BLaER1 treated with 17β-estradiol and CSF1 and Interleukin-3, amounts not matched to agents 10 nM and 100 nM (cell line): Measurements from ENCODE around the gene MRPL4.

Source experiments
- H3K27ac ChIP-seq, 11 experiments: shearing (Covaris generic); formaldehyde crosslinking; 2 replicates each; pipeline ENCODE4 v1.8.1; 2022
- H3K27me3 ChIP-seq, 11 experiments: shearing (Covaris generic); formaldehyde crosslinking; 2 replicates each; pipeline ENCODE4 v1.8.1; 2022
- H3K36me3 ChIP-seq, 11 experiments: shearing (Covaris generic); formaldehyde crosslinking; 2 replicates each; pipeline ENCODE4 v1.8.1; 2022
- H3K4me1 ChIP-seq, 10 experiments: shearing (Covaris generic); formaldehyde crosslinking; 2 replicates each; pipeline ENCODE4 v1.8.1; 2022
- H3K4me2 ChIP-seq, 11 experiments: shearing (Covaris generic); formaldehyde crosslinking; 2 replicates each; pipeline ENCODE4 v1.8.1; 2022
- H3K4me3 ChIP-seq, 10 experiments: shearing (Covaris generic); formaldehyde crosslinking; 2 replicates each; pipeline ENCODE4 v1.8.1; 2022
- H3K9ac ChIP-seq, 11 experiments: shearing (Covaris generic); formaldehyde crosslinking; 2 replicates each; pipeline ENCODE4 v1.8.1; 2022
- H3K9me3 ChIP-seq, 11 experiments: shearing (Covaris generic); formaldehyde crosslinking; replicated peaks in 1 of 11; 2 replicates each; pipeline ENCODE4 v1.8.1; 2022
- H4K20me1 ChIP-seq, 11 experiments: shearing (Covaris generic); formaldehyde crosslinking; 2 replicates each; pipeline ENCODE4 v1.8.1; 2022
- Cebpa-rat ChIP-seq, 11 experiments: shearing (Covaris generic); IDR thresholded peaks; 2 replicates each; pipeline ENCODE4 v1.8.1; 2022

The MRPL4 gene

DNA sequence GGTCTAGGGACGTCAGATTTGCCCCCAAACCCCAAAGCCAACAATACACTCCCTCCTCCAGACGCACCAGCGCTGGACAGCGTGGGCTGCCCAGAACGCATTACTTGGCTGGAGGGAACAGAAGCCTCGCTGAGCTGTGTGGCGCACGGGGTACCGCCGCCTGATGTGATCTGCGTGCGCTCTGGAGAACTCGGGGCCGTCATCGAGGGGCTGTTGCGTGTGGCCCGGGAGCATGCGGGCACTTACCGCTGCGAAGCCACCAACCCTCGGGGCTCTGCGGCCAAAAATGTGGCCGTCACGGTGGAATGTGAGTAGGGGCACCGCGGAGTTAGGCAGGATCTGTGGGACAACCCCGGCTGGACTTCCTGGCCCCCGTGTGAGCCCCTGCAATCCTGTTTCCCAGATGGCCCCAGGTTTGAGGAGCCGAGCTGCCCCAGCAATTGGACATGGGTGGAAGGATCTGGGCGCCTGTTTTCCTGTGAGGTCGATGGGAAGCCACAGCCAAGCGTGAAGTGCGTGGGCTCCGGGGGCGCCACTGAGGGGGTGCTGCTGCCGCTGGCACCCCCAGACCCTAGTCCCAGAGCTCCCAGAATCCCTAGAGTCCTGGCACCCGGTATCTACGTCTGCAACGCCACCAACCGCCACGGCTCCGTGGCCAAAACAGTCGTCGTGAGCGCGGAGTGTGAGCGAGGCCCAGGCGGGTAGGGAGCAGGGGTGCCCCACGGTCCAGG lies 41.8 kb downstream of the MRPL4 start:
- Histone ChIP-seq H4K20me1 (peaks cover 0 to 63% (median 36%) of the 10 kb centered on the region in 11 experiments; a peak in 20 of 22 replicates), H3K9ac (no peak overlapping the region), H3K9me3 (peaks cover 0 to 20% (median 0%) of the 10 kb centered on the region in 11 experiments; a peak in 7 of 22 replicates), H3K4me2 (peak overlapping the region in 4 of 11 experiments; percentile 11 to 86 (median 44); a peak in 8 of 22 replicates), H3K36me3 (no peaks in the 10 kb centered on the region), H3K4me3 (no peak overlapping the region), H3K27me3 (peaks cover 87 to 100% (median 95%) of the 10 kb centered on the region in 11 experiments), H3K27ac (no peak overlapping the region), H3K4me1 (peaks cover 56 to 76% (median 65%) of the 10 kb centered on the region in 10 experiments)
- TF ChIP-seq Cebpa-rat (IDR thresholded peaks at IDR 0.05), result no peak

DNA sequence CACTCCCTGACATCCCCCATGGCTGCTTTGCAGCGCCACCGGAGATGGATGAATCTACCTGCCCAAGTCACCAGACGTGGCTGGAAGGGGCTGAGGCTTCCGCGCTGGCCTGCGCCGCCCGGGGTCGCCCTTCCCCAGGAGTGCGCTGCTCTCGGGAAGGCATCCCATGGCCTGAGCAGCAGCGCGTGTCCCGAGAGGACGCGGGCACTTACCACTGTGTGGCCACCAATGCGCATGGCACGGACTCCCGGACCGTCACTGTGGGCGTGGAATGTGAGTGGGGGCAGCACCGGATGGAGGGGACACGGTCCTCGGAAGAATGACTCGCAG lies 42.3 kb downstream of the MRPL4 start:
- Histone ChIP-seq H4K20me1 (peaks cover 0 to 63% (median 36%) of the 10 kb centered on the region in 11 experiments; a peak in 20 of 22 replicates), H3K9ac (no peak overlapping the region), H3K4me2 (peak overlapping the region in 6 of 11 experiments; percentile 11 to 86 (median 34); a peak in 9 of 22 replicates), H3K4me3 (no peak overlapping the region), H3K36me3 (no peaks in the 10 kb centered on the region), H3K4me1 (peaks cover 53 to 72% (median 60%) of the 10 kb centered on the region in 10 experiments), H3K9me3 (peaks cover 0 to 15% (median 0%) of the 10 kb centered on the region in 11 experiments; a peak in 7 of 22 replicates), H3K27me3 (peaks cover 82 to 100% (median 92%) of the 10 kb centered on the region in 11 experiments), H3K27ac (no peak overlapping the region)
- no peak for TF ChIP-seq Cebpa-rat (IDR thresholded peaks at IDR 0.05)

DNA sequence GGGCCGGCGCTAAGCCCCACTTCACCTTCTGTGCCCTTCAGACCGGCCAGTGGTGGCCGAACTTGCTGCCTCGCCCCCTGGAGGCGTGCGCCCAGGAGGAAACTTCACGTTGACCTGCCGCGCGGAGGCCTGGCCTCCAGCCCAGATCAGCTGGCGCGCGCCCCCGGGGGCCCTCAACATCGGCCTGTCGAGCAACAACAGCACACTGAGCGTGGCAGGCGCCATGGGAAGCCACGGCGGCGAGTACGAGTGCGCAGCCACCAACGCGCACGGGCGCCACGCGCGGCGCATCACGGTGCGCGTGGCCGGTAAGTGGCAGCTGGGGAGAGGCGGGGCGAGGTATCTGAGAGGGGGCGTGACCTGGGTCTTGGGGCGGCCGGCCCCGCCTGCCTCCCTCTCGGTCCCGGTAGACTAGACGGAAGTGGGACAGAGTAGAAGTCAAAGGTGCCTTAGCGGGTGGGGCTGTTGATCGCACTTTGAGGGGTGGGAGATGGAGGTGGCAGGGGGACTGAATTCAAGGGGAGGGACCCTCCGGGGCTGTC lies 43.4 kb downstream of the MRPL4 start:
- Histone ChIP-seq H3K27me3 (peaks cover 71 to 94% (median 87%) of the 10 kb centered on the region in 11 experiments), H3K9ac (peak overlapping the region in 2 of 11 experiments; percentile 10 to 13; a peak in 2 of 22 replicates), H3K36me3 (no peaks in the 10 kb centered on the region), H3K27ac (no peak overlapping the region), H3K9me3 (peaks cover 0 to 15% (median 0%) of the 10 kb centered on the region in 11 experiments; a peak in 7 of 22 replicates), H4K20me1 (peaks cover 0 to 58% (median 31%) of the 10 kb centered on the region in 11 experiments; a peak in 20 of 22 replicates), H3K4me2 (peak overlapping the region; percentile 59 to 84 (median 74)), H3K4me1 (peaks cover 52 to 72% (median 60%) of the 10 kb centered on the region in 10 experiments), H3K4me3 (peak overlapping the region; percentile 26 to 59 (median 40); a peak in 19 of 20 replicates)
- no peak for TF ChIP-seq Cebpa-rat (IDR thresholded peaks at IDR 0.05)

DNA sequence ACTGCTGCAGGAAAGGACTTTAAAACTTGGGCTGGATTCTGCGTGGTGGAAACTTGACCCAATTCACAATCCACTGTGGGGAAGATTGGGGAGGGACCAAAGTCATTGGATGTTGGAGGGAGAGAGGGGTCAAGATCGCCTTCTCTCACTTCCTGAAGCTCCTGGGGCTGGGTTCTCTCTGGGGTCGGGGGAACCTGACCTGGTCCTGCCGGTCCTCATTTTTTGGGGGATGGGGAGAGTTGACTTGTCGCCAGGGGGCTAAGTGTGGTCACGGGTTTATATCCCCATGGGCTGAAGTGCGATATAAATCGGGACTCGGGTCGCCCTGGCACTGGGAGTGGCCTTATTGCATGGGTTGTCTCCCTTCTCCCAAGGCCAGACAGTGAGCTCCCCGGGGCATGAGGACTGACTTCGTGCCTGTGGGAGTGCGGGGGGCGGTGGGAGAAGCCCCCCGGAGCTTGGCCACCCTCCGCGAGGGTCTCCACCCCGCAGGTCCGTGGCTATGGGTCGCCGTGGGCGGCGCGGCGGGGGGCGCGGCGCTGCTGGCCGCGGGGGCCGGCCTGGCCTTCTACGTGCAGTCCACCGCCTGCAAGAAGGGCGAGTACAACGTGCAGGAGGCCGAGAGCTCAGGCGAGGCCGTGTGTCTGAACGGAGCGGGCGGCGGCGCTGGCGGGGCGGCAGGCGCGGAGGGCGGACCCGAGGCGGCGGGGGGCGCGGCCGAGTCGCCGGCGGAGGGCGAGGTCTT lies 44.0 kb downstream of the MRPL4 start:
- no peaks in the 10 kb centered on the region for H3K36me3 ChIP-seq
- peak overlapping the region in 1 of 11 experiments; percentile 18; a peak in 1 of 22 replicates for H3K9ac ChIP-seq
- H4K20me1 ChIP-seq, result peaks cover 0 to 51% (median 25%) of the 10 kb centered on the region in 11 experiments; a peak in 20 of 22 replicates
- peaks cover 65 to 88% (median 80%) of the 10 kb centered on the region in 11 experiments for H3K27me3 ChIP-seq
- H3K9me3 ChIP-seq, result peaks cover 0 to 15% (median 0%) of the 10 kb centered on the region in 11 experiments; a peak in 7 of 22 replicates
- no peak for TF ChIP-seq Cebpa-rat (IDR thresholded peaks at IDR 0.05)
- peak overlapping the region; percentile 26 to 59 (median 40); a peak in 19 of 20 replicates for H3K4me3 ChIP-seq
- peak overlapping the region; percentile 59 to 84 (median 74) for H3K4me2 ChIP-seq
- H3K27ac ChIP-seq, result no peak overlapping the region
- H3K4me1 ChIP-seq, result peaks cover 47 to 72% (median 57%) of the 10 kb centered on the region in 10 experiments

DNA sequence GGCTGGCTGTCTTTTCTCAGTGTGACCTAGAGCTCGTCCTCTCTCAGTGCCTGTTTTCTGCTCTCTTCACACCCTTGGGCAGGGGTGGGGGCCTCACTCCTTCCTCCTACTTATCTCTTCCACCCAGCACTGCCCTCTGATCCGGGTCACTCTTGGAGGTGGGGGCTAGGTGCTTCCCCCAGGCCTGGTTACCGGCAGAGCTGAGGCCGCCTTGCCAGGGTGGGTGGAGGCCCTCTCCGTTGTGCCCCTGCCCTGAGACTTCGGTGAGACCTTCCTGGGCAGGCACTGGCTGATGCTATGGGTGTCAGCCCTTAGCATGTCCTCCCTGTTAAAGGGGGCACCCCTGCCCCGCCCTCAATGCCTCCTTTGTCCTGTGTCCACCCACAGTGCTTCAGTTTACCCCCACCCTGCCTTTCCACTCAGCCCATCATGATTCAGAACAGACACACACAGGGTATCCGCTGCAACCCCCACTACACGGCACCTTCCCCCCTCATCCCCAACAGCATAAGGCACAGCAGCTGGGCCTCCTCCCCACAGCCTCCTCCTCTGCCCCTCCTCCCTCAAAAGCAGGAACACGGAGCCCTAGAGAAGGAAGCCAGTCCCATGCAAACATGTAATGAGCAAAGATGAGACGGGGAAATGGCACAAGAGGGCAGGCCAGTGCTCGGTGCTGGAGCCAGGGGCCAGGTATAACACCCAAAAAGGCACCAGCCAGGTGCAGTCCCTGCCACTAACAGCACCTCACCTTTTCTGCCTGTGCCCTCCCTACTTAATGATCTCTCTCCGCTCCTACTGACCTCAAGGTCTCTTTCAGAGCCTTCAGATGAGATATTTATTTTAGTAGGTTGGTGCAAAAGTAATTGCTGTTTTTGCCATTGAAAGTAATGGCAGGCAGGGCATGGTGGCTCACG lies 47.8 kb downstream of the MRPL4 start:
- peaks cover 27 to 58% (median 42%) of the 10 kb centered on the region in 11 experiments for H3K27me3 ChIP-seq
- H3K9me3 ChIP-seq, result no peaks in the 10 kb centered on the region
- no peak for TF ChIP-seq Cebpa-rat (IDR thresholded peaks at IDR 0.05)
- H3K4me2 ChIP-seq, result peak overlapping the region; percentile 10 to 89 (median 58)
- peaks cover 0 to 25% (median 0%) of the 10 kb centered on the region in 11 experiments; a peak in 4 of 22 replicates for H4K20me1 ChIP-seq
- H3K27ac ChIP-seq, result peak overlapping the region in 6 of 11 experiments; percentile 9 to 62 (median 36); a peak in 8 of 22 replicates
- H3K4me1 ChIP-seq, result peaks cover 35 to 65% (median 48%) of the 10 kb centered on the region in 10 experiments
- H3K9ac ChIP-seq, result peak overlapping the region in 5 of 11 experiments; percentile 1 to 49 (median 34); a peak in 7 of 22 replicates
- no peak overlapping the region for H3K4me3 ChIP-seq
- H3K36me3 ChIP-seq, result no peaks in the 10 kb centered on the region

DNA sequence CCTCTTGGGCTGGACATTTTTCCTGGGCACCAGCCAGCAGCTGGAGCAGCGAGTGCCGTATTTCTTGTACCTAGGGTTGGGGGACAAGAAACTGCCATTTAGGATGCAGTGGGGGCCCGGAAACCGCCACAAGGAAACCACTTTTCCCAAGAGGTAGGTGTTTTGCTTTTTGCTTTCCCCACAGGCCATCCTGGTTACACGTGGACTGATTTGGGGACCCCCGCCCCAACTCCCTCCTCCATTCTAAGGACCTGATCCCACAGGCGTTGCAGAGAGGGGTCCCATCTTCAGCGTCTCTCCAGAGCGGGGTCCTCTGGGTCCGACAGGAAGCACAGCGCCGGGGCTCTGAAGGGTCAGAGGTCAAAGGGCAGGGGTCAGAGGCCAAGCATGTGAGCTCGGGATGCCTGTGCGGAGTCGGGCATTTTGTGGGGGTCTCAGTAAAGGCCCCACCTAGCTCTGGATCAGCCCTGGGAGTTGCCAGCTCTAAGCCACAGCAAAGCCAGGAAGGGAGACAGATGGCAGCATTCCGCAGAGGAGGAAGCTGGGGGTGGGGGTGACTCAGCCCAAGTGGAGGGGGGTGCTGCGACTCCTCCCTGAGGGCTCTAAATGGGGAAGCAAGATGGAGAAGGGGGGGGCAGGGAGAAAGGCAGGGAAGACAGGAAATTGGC lies 53.3 kb downstream of the MRPL4 start:
- Histone ChIP-seq H3K27me3 (peaks cover 0 to 11% (median 0%) of the 10 kb centered on the region in 11 experiments; a peak in 5 of 22 replicates), H3K9me3 (no peaks in the 10 kb centered on the region), H3K27ac (peak overlapping the region; percentile 62 to 91 (median 82); a peak in 21 of 22 replicates), H3K4me1 (peaks cover 54 to 87% (median 68%) of the 10 kb centered on the region in 10 experiments), H3K4me2 (peak overlapping the region; percentile 75 to 97 (median 91)), H3K9ac (peak overlapping the region; percentile 55 to 79 (median 72)), H3K36me3 (peaks cover 0 to 4% (median 0%) of the 10 kb centered on the region in 11 experiments; a peak in 3 of 22 replicates), H4K20me1 (peaks cover 0 to 19% (median 0%) of the 10 kb centered on the region in 11 experiments; a peak in 3 of 22 replicates), H3K4me3 (peak overlapping the region; percentile 7 to 64 (median 46); a peak in 17 of 20 replicates)
- TF ChIP-seq Cebpa-rat (IDR thresholded peaks at IDR 0.05), result no peak

DNA sequence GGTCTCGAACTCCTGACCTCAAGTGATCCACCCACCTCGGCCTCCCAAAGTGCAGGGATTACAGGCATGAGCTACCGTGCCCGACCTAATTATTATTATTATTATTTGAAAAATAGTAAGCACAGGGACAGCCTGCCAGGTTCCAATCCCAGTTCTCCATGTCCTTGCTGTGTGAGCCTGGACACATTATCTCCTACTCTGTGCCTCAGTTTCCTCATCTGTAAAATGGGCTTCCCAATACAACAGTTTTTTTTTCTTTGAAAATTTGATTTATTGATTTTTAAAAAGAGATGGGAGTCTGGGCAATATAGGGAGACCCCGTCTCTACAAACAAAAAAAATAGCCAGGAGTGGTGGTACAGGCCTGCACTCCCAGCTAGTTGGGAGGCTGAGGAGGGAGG lies 54.3 kb downstream of the MRPL4 start:
- Histone ChIP-seq H3K36me3 (peaks cover 0 to 5% (median 0%) of the 10 kb centered on the region in 11 experiments; a peak in 3 of 22 replicates), H3K27ac (peak overlapping the region in 9 of 11 experiments; percentile 62 to 91 (median 83); a peak in 17 of 22 replicates), H4K20me1 (peaks cover 0 to 20% (median 0%) of the 10 kb centered on the region in 11 experiments; a peak in 3 of 22 replicates), H3K4me1 (peaks cover 54 to 86% (median 70%) of the 10 kb centered on the region in 10 experiments), H3K27me3 (peaks cover 0 to 11% (median 0%) of the 10 kb centered on the region in 11 experiments; a peak in 5 of 22 replicates), H3K4me2 (peak overlapping the region; percentile 75 to 97 (median 91)), H3K9ac (0 out of 22 replicates have a peak overlapping the region, but pooled peaks of 2 of the 11 experiments have one; percentile 18 to 75), H3K9me3 (no peaks in the 10 kb centered on the region), H3K4me3 (no peak overlapping the region; a peak in 1 of 20 replicates)
- no peak for TF ChIP-seq Cebpa-rat (IDR thresholded peaks at IDR 0.05)
